Kidney (tissue), 22 donors: Measurements from ENCODE around the gene STK31. TPM values are rescaled to one million over a fixed set of nuclear protein-coding genes. Genes with fewer than 3 reads are reported as not detected.

Experiments used
- DNase-seq, 5 donors: peaks; one replicate each; pipeline ENCODE4 v3.0.0-alpha.2; 2013 to 2020
- FAIRE-seq: peaks from 2 replicates; lab custom pipeline; 2012; peaks lifted over from hg19 to GRCh38; lab: Jason Lieb, UNC
- H3K27ac ChIP-seq, 2 donors: one replicate each; pipeline ENCODE4 v1.7.0; 2013; ENCODE audit warnings: low read depth in 2 of 2, low read length in 2 of 2, inconsistent platforms in 1 of 2
- H3K27me3 ChIP-seq: one replicate; pipeline ENCODE4 v1.7.1; 2013; ENCODE audit warnings: low read length, inconsistent platforms; ENCODE audit not compliant: control insufficient read depth, insufficient read depth
- H3K36me3 ChIP-seq, 3 donors: one replicate each; pipeline versions ENCODE4 v1.7.0 to v1.7.1; 2013; ENCODE audit warnings: low read length in 3 of 3, control low read depth in 1 of 3, inconsistent platforms in 1 of 3; ENCODE audit not compliant: insufficient read depth in 3 of 3, control insufficient read depth in 2 of 3
- H3K4me1 ChIP-seq, 3 donors: one replicate each; pipeline versions ENCODE4 v1.7.0 to v1.7.1; 2013; ENCODE audit warnings: low read length in 3 of 3, inconsistent platforms in 1 of 3, low read depth in 1 of 3; ENCODE audit not compliant: control insufficient read depth in 2 of 3, insufficient read depth in 2 of 3
- H3K4me3 ChIP-seq, 3 donors: one replicate each; pipeline versions ENCODE4 v1.7.0 to v1.8.1; 2013; ENCODE audit warnings: low read length in 3 of 3, control low read depth in 1 of 3, inconsistent platforms in 1 of 3
- H3K9ac ChIP-seq, 3 donors: one replicate each; pipeline versions ENCODE4 v1.7.0 to v1.7.1; 2013; ENCODE audit warnings: low read length in 3 of 3, control low read depth in 1 of 3, inconsistent platforms in 1 of 3
- H3K9me3 ChIP-seq, 3 donors: one replicate each; pipeline versions ENCODE4 v1.7.0 to v1.7.1; 2013; ENCODE audit warnings: low read length in 3 of 3, control low read depth in 1 of 3, inconsistent platforms in 1 of 3; ENCODE audit not compliant: control insufficient read depth in 2 of 3, insufficient read depth in 1 of 3
- intact Hi-C: fragments of 100-400 bp; cut with DNase I; formaldehyde crosslinking; loops from one replicate; pipeline ENCODE4 v1.11.1; 2022
- long read RNA-seq, 10 donors: library from polyadenylated mRNA in 1 of 10; unstranded in 1 of 10; transcript quantifications; one replicate each; pipeline ENCODE4 v2.0.0 and lab custom pipeline, GENCODE V29; 2021 to 2026
- polyA plus RNA-seq: library from polyadenylated mRNA; stranded (reverse); fragments of 350-450 nt; fragmentation: Illumina TruSeq; extraction: RNeasy Lipid Tissue Mini Kit (QIAGEN cat#74804); gene quantifications from one replicate; pipeline ENCODE4 v1.2.3, GENCODE V29; 2014; ENCODE audit warnings: low read depth, low replicate concordance; ENCODE audit not compliant: insufficient read depth
- total RNA-seq: library from RNA; stranded (reverse); fragmentation: NEBNext Ultra II Directional; extraction: Animal tissue kit (Norgen Biotek cat#: 25700); gene quantifications from one replicate; pipeline ENCODE4 v1.2.1, GENCODE V29; 2021
- TF ChIP-seq, protein P1 (sequence below): IDR thresholded peaks from 3 replicates; pipeline ENCODE4 v1.5.1; 2012; ENCODE audit warnings: mild to moderate bottlenecking, moderate library complexity, borderline replicate concordance; ENCODE audit not compliant: insufficient read depth; ENCODE audit errors: extremely low read depth
- donor health status: control.
- donor health status: control.
- donor health status: control.
- donor health status: control.
- donor health status: control.
- donor health status: DM: yes; HTN: yes; CAD: no.
- donor health status: Normal renal cell carcinoma (clear cell type).

STK31 gene
- total RNA-seq = 0.44 TPM
- 0.15 TPM for polyA plus RNA-seq
- long read RNA-seq, donor 1 = 0 reads
- long read RNA-seq, donor 2 = 0 reads
- long read RNA-seq, donor 3 = 0 reads
- long read RNA-seq, donor 4 = 0 reads
- long read RNA-seq, donor 5 = 0 reads
- long read RNA-seq, donor 6 = 0 reads
- long read RNA-seq, donor 7 = 0 reads
- long read RNA-seq, donor 8 = 0 reads
- long read RNA-seq, donor 9 = 0 reads
- long read RNA-seq, donor 10 = 0 reads

- peaks cover 0 to 3% (median 2%) of the 10 kb centered on the region in 3 donors for H3K36me3 ChIP-seq
- no peak within 1 kb of the TSS for H3K27ac ChIP-seq
- TF ChIP-seq, protein P1, sequence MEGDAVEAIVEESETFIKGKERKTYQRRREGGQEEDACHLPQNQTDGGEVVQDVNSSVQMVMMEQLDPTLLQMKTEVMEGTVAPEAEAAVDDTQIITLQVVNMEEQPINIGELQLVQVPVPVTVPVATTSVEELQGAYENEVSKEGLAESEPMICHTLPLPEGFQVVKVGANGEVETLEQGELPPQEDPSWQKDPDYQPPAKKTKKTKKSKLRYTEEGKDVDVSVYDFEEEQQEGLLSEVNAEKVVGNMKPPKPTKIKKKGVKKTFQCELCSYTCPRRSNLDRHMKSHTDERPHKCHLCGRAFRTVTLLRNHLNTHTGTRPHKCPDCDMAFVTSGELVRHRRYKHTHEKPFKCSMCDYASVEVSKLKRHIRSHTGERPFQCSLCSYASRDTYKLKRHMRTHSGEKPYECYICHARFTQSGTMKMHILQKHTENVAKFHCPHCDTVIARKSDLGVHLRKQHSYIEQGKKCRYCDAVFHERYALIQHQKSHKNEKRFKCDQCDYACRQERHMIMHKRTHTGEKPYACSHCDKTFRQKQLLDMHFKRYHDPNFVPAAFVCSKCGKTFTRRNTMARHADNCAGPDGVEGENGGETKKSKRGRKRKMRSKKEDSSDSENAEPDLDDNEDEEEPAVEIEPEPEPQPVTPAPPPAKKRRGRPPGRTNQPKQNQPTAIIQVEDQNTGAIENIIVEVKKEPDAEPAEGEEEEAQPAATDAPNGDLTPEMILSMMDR = no peak
- no peaks in the 10 kb centered on the region for H3K27me3 ChIP-seq
- no peak within 1 kb of the TSS for H3K9ac ChIP-seq
- intact Hi-C loops = loop anchor here (5.0 kb wide), 1 partner anchor 138 kb away; no protein-coding TSS in a partner anchor
- no peaks in the 10 kb centered on the region for H3K4me1 ChIP-seq
- no peak for FAIRE-seq
- peaks cover 0 to 5% (median 3%) of the 10 kb centered on the region in 3 donors for H3K9me3 ChIP-seq
- DNase-seq = no peak
- H3K4me3 ChIP-seq = no peak within 1 kb of the TSS
Measured at GRCh38 chr7:23710000-23710399, at the start of gene STK31. STK31 (plus strand) TSS chr7:23710219; CDS start chr7:23710286, 67 bp downstream.

GRCh38 chr7:23661385-23661784 is 48.6 kb upstream of the STK31 start:
- Histone ChIP-seq H3K4me3 (no peak overlapping the region), H3K4me1 (no peaks in the 10 kb centered on the region), H3K27ac (no peak overlapping the region), H3K9ac (no peak overlapping the region), H3K27me3 (no peaks in the 10 kb centered on the region), H3K36me3 (no peaks in the 10 kb centered on the region), H3K9me3 (peaks cover 0 to 2% (median 0%) of the 10 kb centered on the region in 3 donors)
- DNase-seq (no peak), FAIRE-seq (no peak)
- TF ChIP-seq, protein P1 = no peak
- intact Hi-C loops = no loop called here

DNA sequence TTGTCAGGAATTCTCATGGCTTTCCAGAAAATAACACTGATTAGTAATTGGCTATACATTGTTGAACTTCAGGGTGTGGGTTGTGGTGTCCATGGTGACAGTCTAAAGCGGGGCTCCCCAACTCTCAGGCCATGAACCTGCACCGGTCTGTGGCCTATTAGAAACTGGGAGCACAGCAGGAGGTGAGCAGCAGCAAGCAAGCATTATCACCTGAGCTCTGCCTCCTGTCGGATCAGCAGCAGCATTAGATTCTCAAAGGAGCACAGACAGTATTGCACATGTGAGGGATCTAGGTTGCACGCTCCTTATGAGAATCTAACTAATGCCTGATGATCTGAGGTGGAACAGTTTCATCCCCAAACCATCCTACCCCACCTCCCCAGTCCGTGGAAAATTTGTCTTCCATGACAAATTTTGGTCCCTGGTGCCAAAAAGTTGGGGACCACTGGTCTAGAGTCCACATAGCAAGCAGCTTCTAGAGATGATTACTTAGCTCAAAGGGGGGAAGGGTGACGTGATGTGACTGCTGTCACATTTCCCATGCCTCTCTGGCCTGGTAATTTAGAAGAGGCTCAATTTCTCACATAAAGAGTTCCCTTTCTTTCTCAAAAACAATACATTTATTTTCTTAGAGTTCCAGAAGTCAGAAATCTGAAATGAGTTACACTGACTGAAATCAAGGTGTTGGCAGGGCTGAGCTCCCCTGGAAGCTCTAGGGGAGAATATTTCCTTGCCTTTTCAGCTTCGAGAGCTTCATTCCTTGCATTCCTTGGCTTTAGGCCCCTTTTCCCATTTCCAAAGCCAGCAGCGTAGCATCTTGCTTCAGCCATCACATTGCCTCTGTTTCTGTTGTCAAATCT is 47.7 kb upstream of the STK31 start:
- Histone ChIP-seq H3K36me3 (no peaks in the 10 kb centered on the region), H3K4me3 (no peak overlapping the region), H3K27me3 (no peaks in the 10 kb centered on the region), H3K9ac (no peak overlapping the region), H3K9me3 (peaks cover 0 to 2% (median 0%) of the 10 kb centered on the region in 3 donors), H3K27ac (no peak overlapping the region), H3K4me1 (no peaks in the 10 kb centered on the region)
- FAIRE-seq (no peak), DNase-seq (no peak)
- TF ChIP-seq, protein P1 = no peak
- intact Hi-C loops = no loop called here
